ENCODE results near the gene OR52L1. TPM values are rescaled to one million over a fixed set of nuclear protein-coding genes. Genes with fewer than 3 reads are reported as not detected.

Gene OR52L1
- total RNA-seq (under 1 TPM in 1 of 5 donors, not detected in 4; 0.32 TPM), total RNA-seq (0 reads per million in 29 experiments)
- not detected for total RNA-seq (2013)

DNA sequence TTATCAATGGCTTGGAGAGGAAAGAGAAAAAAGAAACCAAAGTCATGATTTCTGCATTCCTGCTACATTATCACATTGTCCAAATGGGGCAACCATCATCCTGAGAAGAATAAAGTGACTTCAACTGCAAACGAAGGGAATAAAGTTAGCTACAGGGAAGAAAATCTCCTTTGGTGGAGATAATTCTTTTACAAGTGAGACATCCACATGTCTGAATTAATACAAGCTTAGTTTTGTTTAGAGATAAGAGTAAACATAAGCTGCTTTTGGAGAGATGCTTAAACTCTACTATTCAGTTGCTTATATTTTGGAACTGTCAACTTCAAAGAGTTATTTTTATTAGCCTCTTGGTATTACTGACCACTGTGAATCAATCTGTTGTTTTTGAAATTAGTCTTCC is at the start of gene OR52L1:
OR52L1 (minus strand) TSS at position 101 of the 400 bp plus-strand sequence; CDS start at position 46, 55 bp downstream.
- H3K27me3 Mint-ChIP-seq, result peaks cover 28 to 44% of the 10 kb centered on the region in 2 donors
- POLR2A ChIA-PET, result no interaction called here

DNA sequence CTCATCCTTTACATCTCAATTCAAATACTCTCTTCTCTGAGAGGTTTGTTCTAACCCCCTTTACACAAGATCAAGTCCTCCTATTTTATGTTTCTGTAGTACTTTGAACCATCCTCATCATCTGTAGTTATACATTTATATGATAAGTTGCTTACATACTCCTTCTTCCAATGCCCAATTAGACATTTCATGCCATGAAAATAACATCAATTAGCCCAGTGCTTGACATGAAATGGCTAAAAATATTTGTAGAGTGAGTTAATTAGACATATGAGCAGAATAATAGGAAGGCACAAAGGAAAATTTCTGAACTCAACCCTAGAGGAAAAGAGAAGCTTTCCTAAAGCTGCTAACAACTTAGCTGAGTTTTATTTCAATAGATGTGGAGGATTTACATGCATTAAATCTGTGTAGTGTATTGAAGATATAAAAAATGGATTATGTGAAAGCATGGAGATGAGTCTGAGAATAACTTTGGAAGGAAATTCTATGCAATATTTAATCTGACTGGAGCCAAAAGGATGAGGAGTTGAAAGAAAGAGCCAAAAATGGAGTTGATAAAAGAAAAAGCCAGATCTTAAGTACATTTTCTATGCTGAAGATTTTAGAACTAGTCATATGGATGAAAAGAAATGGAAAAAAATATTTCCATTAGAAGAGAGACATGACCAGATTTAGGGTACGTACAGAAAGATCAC is 44.1 kb upstream of the OR52L1 start, which contains the start of gene OR56A1:
OR56A1 (minus strand) TSS at position 51 of the 698 bp plus-strand sequence. CDS start 3,066 bp downstream, outside the sequence.
- H3K27me3 ChIP-seq (replicated peaks in 1 of 2; ENCODE audit: control insufficient read depth in 2 of 2, extremely low read depth in 1 of 2, insufficient read depth in 2 of 2, low read length in 1 of 2), result peaks cover 0 to 3% of the 10 kb centered on the region in 2 experiments
- WGBS (ENCODE audit: insufficient coverage), result 86% methylated on average over 1 of the region's 1 CpG
- Mint-ChIP-seq H3K27ac (no peak within 1 kb of the TSS), H3K27me3 (peaks cover 14 to 15% of the 10 kb centered on the region in 2 donors), H3K4me1 (no peaks in the 10 kb centered on the region), H3K9me3 (no peaks in the 10 kb centered on the region), H3K36me3 (no peaks in the 10 kb centered on the region), H3K4me3 (no peak within 1 kb of the TSS)
- H3K36me3 ChIP-seq (ENCODE audit: control insufficient read depth in 2 of 2, extremely low read depth in 1 of 2, insufficient read depth in 1 of 2, low read length in 1 of 2), result no peaks in the 10 kb centered on the region
- no peaks in the 10 kb centered on the region for H3K4me1 ChIP-seq (ENCODE audit: control insufficient read depth in 1 of 2, extremely low read depth in 1 of 2, insufficient read depth in 2 of 2, low read length in 2 of 2)
- ATAC-seq (replicated peaks in 1 of 4), result no peak
- H3K27ac ChIP-seq (ENCODE audit: low read length), result no peak within 1 kb of the TSS
- POLR2A ChIA-PET, result no interaction called here
- H3K4me3 ChIP-seq (ENCODE audit: control insufficient read depth in 1 of 2, extremely low read depth in 1 of 2, low read length in 1 of 2), result no peak within 1 kb of the TSS
- H3K9me3 ChIP-seq, result no peaks in the 10 kb centered on the region
- CTCF ChIA-PET, result no interaction called here
- DNase-seq, result no peak

More for the DNA sequence above, at the start of gene OR52L1:
- H3K36me3 ChIP-seq (ENCODE audit: control insufficient read depth in 2 of 2, extremely low read depth in 1 of 2, insufficient read depth in 1 of 2, low read length in 1 of 2), result no peaks in the 10 kb centered on the region
- DNase-seq (no peak), ATAC-seq (replicated peaks in 1 of 4) (no peak)
- H3K36me3 Mint-ChIP-seq, result no peaks in the 10 kb centered on the region
- H3K27me3 ChIP-seq (replicated peaks in 1 of 2; ENCODE audit: control insufficient read depth in 2 of 2, extremely low read depth in 1 of 2, insufficient read depth in 2 of 2, low read length in 1 of 2), result peaks cover 0 to 10% of the 10 kb centered on the region in 2 experiments
- peaks cover 0 to 3% (median 0%) of the 10 kb centered on the region in 3 donors for H3K9me3 Mint-ChIP-seq
- no peaks in the 10 kb centered on the region for H3K4me1 ChIP-seq (ENCODE audit: control insufficient read depth in 1 of 2, extremely low read depth in 1 of 2, insufficient read depth in 2 of 2, low read length in 2 of 2)
- no peaks in the 10 kb centered on the region for H3K9me3 ChIP-seq
- CTCF ChIA-PET, result no interaction called here
- WGBS (ENCODE audit: insufficient coverage), result no CpG with 5 or more reads among the region's 1 CpG
- H3K4me3 ChIP-seq (ENCODE audit: control insufficient read depth in 1 of 2, extremely low read depth in 1 of 2, low read length in 1 of 2), result no peak within 1 kb of the TSS
- H3K4me1 Mint-ChIP-seq, result no peaks in the 10 kb centered on the region
- no peak within 1 kb of the TSS for H3K4me3 Mint-ChIP-seq
- H3K27ac Mint-ChIP-seq, result no peak within 1 kb of the TSS
- H3K27ac ChIP-seq (ENCODE audit: low read length), result no peak within 1 kb of the TSS

DNA sequence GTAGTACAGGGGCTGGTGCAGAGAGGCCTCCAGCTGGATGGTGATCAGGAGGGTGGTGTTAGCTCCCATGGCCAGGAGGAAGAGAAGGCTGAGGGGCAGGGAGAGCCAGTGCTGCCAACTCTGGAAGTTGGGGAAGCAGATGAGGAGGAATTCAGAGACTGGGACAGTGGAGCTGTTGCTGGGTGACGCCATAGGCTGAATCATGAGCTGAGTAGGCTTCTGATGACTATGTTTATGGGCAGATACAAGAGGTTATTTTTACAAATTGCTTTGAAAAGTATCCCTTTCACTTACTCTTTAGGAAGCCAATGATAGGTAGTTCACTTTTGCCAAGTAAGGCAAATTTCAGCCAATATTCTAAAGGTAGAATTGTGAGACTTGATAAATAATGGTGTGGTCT is 40.7 kb upstream of the OR52L1 start:
- H3K27ac ChIP-seq (ENCODE audit: low read length), result no peak overlapping the region
- H3K36me3 ChIP-seq (ENCODE audit: control insufficient read depth in 2 of 2, extremely low read depth in 1 of 2, insufficient read depth in 1 of 2, low read length in 1 of 2), result no peaks in the 10 kb centered on the region
- Mint-ChIP-seq H3K27ac (no peak overlapping the region), H3K9me3 (no peaks in the 10 kb centered on the region), H3K4me3 (no peak overlapping the region), H3K36me3 (no peaks in the 10 kb centered on the region), H3K27me3 (peaks cover 26 to 32% of the 10 kb centered on the region in 2 donors), H3K4me1 (no peaks in the 10 kb centered on the region)
- WGBS (ENCODE audit: insufficient coverage), result no CpG with 5 or more reads among the region's 1 CpG
- no peak overlapping the region for H3K4me3 ChIP-seq (ENCODE audit: control insufficient read depth in 1 of 2, extremely low read depth in 1 of 2, low read length in 1 of 2)
- H3K4me1 ChIP-seq (ENCODE audit: control insufficient read depth in 1 of 2, extremely low read depth in 1 of 2, insufficient read depth in 2 of 2, low read length in 2 of 2), result no peaks in the 10 kb centered on the region
- H3K9me3 ChIP-seq, result no peaks in the 10 kb centered on the region
- ATAC-seq (replicated peaks in 1 of 4), result no peak
- ChIA-PET POLR2A (no interaction called here), CTCF (interaction anchor here in 1 of 2 donors (0.7 kb wide), 1 partner anchor 281 kb away, joined by 3 read pairs; no protein-coding TSS in a partner anchor)
- no peak for DNase-seq
- peaks cover 0 to 3% of the 10 kb centered on the region in 2 experiments for H3K27me3 ChIP-seq (replicated peaks in 1 of 2; ENCODE audit: control insufficient read depth in 2 of 2, extremely low read depth in 1 of 2, insufficient read depth in 2 of 2, low read length in 1 of 2)

DNA sequence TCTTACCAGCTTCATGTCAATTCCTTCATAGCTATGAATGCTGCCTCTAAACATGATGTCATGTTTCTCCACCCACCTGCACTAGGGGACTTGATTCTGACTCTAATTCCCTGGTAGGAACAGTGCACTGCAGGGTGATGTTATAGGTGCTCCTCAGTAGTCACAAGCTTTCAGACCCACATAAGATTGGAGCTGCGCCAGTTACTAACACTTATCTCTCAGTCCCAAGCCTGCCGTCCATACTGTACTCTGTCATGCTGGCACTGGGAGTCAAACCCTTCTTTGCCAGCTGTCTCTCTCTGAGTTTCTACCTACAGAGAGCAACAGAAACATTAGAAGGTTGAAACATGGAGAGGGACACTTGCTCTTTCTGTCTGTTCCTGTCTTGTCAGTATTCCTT is 38.3 kb upstream of the OR52L1 start:
- Histone ChIP-seq H3K36me3 (ENCODE audit: control insufficient read depth in 2 of 2, extremely low read depth in 1 of 2, insufficient read depth in 1 of 2, low read length in 1 of 2) (no peaks in the 10 kb centered on the region), H3K27ac (ENCODE audit: low read length) (no peak overlapping the region), H3K4me3 (ENCODE audit: control insufficient read depth in 1 of 2, extremely low read depth in 1 of 2, low read length in 1 of 2) (no peak overlapping the region), H3K4me1 (ENCODE audit: control insufficient read depth in 1 of 2, extremely low read depth in 1 of 2, insufficient read depth in 2 of 2, low read length in 2 of 2) (no peaks in the 10 kb centered on the region), H3K9me3 (no peaks in the 10 kb centered on the region), H3K27me3 (replicated peaks in 1 of 2; ENCODE audit: control insufficient read depth in 2 of 2, extremely low read depth in 1 of 2, insufficient read depth in 2 of 2, low read length in 1 of 2) (no peaks in the 10 kb centered on the region)
- ChIA-PET CTCF (no interaction called here), POLR2A (no interaction called here)
- Mint-ChIP-seq H3K27ac (no peak overlapping the region), H3K4me1 (no peaks in the 10 kb centered on the region), H3K4me3 (no peak overlapping the region), H3K27me3 (peaks cover 26 to 32% of the 10 kb centered on the region in 2 donors), H3K36me3 (no peaks in the 10 kb centered on the region), H3K9me3 (no peaks in the 10 kb centered on the region)
- 100% methylated on average over 1 of the region's 2 CpGs for WGBS (ENCODE audit: insufficient coverage)
- DNase-seq (no peak), ATAC-seq (replicated peaks in 1 of 4) (no peak)

DNA sequence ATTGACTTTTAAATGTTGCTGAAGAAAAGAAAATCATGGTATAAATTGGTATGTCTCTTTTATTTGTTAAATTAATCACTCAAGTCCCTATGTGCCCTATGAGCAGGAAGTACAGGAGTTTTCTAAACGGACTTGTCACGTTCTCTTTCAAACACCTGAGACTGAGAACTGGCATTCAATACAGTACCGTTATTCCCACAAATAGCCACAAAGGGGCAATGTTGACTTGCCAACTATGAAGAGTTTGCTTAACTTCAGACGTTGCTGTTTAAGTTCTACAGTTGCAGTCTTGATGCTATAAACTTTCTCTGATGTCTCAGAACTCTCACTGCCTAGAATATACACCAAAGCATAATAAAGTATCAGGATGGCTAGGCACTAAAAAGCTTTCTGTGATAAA is 36.2 kb upstream of the OR52L1 start:
- ATAC-seq (replicated peaks in 1 of 4), result no peak
- H3K9me3 ChIP-seq, result no peaks in the 10 kb centered on the region
- no peak overlapping the region for H3K4me3 ChIP-seq (ENCODE audit: control insufficient read depth in 1 of 2, extremely low read depth in 1 of 2, low read length in 1 of 2)
- ChIA-PET CTCF (interaction anchor here in 1 of 2 donors (1.2 to 2.1 kb wide), 4 partner anchors 14 to 340 kb away, joined by 3 to 8 read pairs (median 6); no protein-coding TSS in a partner anchor), POLR2A (no interaction called here)
- Mint-ChIP-seq H3K9me3 (no peaks in the 10 kb centered on the region), H3K36me3 (no peaks in the 10 kb centered on the region), H3K4me3 (no peak overlapping the region), H3K27ac (no peak overlapping the region), H3K27me3 (peaks cover 26 to 36% of the 10 kb centered on the region in 2 donors), H3K4me1 (no peaks in the 10 kb centered on the region)
- H3K27ac ChIP-seq (ENCODE audit: low read length), result no peak overlapping the region
- 0% methylated on average over 3 of the region's 4 CpGs for WGBS (ENCODE audit: insufficient coverage)
- no peaks in the 10 kb centered on the region for H3K4me1 ChIP-seq (ENCODE audit: control insufficient read depth in 1 of 2, extremely low read depth in 1 of 2, insufficient read depth in 2 of 2, low read length in 2 of 2)
- no peaks in the 10 kb centered on the region for H3K36me3 ChIP-seq (ENCODE audit: control insufficient read depth in 2 of 2, extremely low read depth in 1 of 2, insufficient read depth in 1 of 2, low read length in 1 of 2)
- DNase-seq, result peak in 8 of 35 experiments; percentile 1 to 65 (median 5)
- no peaks in the 10 kb centered on the region for H3K27me3 ChIP-seq (replicated peaks in 1 of 2; ENCODE audit: control insufficient read depth in 2 of 2, extremely low read depth in 1 of 2, insufficient read depth in 2 of 2, low read length in 1 of 2)

DNA sequence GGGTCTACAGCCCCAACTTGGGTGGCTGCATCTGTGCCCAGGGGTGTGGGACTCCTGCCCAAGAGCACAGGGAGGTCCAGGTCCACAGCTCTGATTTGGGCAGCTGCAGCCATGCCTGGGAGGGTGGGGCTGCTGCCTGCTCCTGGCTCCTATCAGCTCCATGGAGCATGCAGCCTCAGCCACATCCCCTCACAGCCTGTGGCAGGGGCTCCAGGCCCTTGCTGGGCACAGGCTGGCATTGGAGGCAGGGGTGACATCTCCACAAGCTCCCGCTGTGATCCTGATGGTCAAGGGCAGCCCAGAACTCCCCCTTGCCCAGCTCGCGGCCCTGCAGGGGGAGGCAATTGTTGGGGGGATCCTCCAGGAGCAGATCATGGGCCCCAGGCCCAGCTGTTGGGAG is 26.3 kb upstream of the OR52L1 start:
- peaks cover 15 to 17% of the 10 kb centered on the region in 2 donors for H3K27me3 Mint-ChIP-seq
- 56% methylated on average over 3 of the region's 3 CpGs for WGBS (ENCODE audit: insufficient coverage)
- CTCF ChIA-PET, result no interaction called here

More for the DNA sequence above, 26.3 kb upstream of the OR52L1 start:
- ATAC-seq (replicated peaks in 1 of 4) (no peak), DNase-seq (no peak)
- Histone ChIP-seq H3K36me3 (ENCODE audit: control insufficient read depth in 2 of 2, extremely low read depth in 1 of 2, insufficient read depth in 1 of 2, low read length in 1 of 2) (no peaks in the 10 kb centered on the region), H3K4me1 (ENCODE audit: control insufficient read depth in 1 of 2, extremely low read depth in 1 of 2, insufficient read depth in 2 of 2, low read length in 2 of 2) (no peaks in the 10 kb centered on the region), H3K27me3 (replicated peaks in 1 of 2; ENCODE audit: control insufficient read depth in 2 of 2, extremely low read depth in 1 of 2, insufficient read depth in 2 of 2, low read length in 1 of 2) (peaks cover 0 to 16% of the 10 kb centered on the region in 2 experiments), H3K9me3 (no peaks in the 10 kb centered on the region), H3K27ac (ENCODE audit: low read length) (no peak overlapping the region), H3K4me3 (ENCODE audit: control insufficient read depth in 1 of 2, extremely low read depth in 1 of 2, low read length in 1 of 2) (no peak overlapping the region)
- POLR2A ChIA-PET, result no interaction called here
- no peak overlapping the region for H3K27ac Mint-ChIP-seq
- H3K4me1 Mint-ChIP-seq, result no peaks in the 10 kb centered on the region
- no peaks in the 10 kb centered on the region for H3K36me3 Mint-ChIP-seq
- H3K4me3 Mint-ChIP-seq, result no peak overlapping the region
- peaks cover 11 to 17% (median 14%) of the 10 kb centered on the region in 3 donors for H3K9me3 Mint-ChIP-seq
